ENCODE data around the gene MEF2C. TPM values are rescaled to one million over a fixed set of nuclear protein-coding genes. Genes with fewer than 3 reads are reported as not detected.
A peak's percentile ranks its signal among the peaks of the same experiment; 100 is the strongest.

MEF2C gene
- total RNA-seq, 1 donor from 2014 or later, result 54.2 TPM

DNA sequence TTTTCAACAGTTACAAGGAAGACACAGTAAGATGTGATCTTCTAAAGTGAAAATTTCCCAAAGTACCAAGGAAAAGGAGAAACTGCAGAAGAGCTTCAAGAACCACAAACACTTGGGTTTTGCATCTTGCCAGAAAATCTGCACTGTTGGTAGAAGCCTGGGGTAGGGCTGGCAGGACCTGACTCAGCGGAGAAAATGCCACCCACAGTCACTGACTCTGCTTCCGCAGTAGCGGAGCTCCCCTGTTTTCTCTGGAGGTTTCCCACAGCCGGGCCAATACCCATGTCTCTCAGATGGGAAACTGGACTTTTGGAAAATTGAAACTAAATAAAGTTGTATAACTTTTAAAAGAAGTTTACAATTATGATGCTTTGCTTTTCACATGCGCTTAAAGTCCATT is 104.2 kb downstream of the MEF2C start:
- Histone ChIP-seq H3K9me3 (replicated peaks) (no peaks in the 10 kb centered on the region), H3K36me3 (peaks cover 1% of the 10 kb centered on the region), H3K27ac (replicated peaks) (peak overlapping the region; percentile 1), H3K4me1 (peaks cover 20% of the 10 kb centered on the region), H3K27me3 (ENCODE audit: low read depth) (no peaks in the 10 kb centered on the region), H3K4me3 (no peak overlapping the region)
- TF ChIP-seq, protein P1, sequence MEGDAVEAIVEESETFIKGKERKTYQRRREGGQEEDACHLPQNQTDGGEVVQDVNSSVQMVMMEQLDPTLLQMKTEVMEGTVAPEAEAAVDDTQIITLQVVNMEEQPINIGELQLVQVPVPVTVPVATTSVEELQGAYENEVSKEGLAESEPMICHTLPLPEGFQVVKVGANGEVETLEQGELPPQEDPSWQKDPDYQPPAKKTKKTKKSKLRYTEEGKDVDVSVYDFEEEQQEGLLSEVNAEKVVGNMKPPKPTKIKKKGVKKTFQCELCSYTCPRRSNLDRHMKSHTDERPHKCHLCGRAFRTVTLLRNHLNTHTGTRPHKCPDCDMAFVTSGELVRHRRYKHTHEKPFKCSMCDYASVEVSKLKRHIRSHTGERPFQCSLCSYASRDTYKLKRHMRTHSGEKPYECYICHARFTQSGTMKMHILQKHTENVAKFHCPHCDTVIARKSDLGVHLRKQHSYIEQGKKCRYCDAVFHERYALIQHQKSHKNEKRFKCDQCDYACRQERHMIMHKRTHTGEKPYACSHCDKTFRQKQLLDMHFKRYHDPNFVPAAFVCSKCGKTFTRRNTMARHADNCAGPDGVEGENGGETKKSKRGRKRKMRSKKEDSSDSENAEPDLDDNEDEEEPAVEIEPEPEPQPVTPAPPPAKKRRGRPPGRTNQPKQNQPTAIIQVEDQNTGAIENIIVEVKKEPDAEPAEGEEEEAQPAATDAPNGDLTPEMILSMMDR (IDR thresholded peaks at IDR 0.05; ENCODE audit: borderline replicate concordance), result no peak
- intact Hi-C loops (cut with micrococcal nuclease), result no loop called here
- DNase-seq, result peak; percentile 18

DNA sequence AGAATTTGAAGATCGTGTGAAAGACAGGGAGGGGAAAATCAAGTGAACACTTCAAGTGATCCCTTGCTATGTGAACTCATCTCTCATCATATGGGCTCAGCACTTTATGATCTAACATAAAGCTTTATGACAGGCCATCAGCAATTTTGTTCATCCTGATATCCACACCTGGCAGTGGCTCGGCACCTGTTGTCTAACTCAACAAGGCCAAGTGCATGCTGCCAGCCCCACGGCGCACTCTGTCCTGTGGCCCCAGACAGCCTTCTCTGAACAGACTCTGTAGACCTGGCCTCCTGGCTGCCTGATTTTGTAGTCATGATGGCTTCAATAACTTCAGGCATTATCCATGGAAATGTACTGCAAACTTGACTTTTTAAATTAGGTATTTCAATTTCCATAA is 106.3 kb downstream of the MEF2C start:
- intact Hi-C loops (cut with micrococcal nuclease), result no loop called here
- Histone ChIP-seq H3K27ac (replicated peaks) (no peak overlapping the region), H3K9me3 (replicated peaks) (no peaks in the 10 kb centered on the region), H3K4me1 (peaks cover 20% of the 10 kb centered on the region), H3K27me3 (ENCODE audit: low read depth) (no peaks in the 10 kb centered on the region), H3K4me3 (no peak overlapping the region), H3K36me3 (peaks cover 9% of the 10 kb centered on the region)
- TF ChIP-seq, protein P1 (IDR thresholded peaks at IDR 0.05; ENCODE audit: borderline replicate concordance), result no peak
- no peak for DNase-seq

DNA sequence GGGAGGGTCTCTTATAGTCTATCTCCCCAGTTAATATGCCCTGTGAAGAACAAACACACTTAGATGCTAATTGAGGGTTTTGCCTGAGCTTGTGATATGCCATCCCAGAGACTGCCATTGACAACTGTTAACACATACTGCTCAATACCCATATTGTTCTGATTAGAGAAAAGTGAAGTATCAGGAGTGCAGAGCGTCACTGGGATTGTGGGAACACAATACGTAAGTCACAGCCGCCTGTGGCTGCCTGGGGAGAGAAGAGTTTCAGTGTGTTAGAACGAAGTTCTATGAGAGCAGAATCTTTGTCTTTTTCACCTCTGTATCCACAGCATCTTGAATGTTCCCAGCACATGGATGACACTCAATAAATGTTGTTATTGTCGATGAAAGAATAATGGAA is 110.2 kb downstream of the MEF2C start:
- TF ChIP-seq, protein P1 (IDR thresholded peaks at IDR 0.05; ENCODE audit: borderline replicate concordance), result no peak
- Histone ChIP-seq H3K9me3 (replicated peaks) (no peaks in the 10 kb centered on the region), H3K4me1 (peaks cover 22% of the 10 kb centered on the region), H3K36me3 (peaks cover 11% of the 10 kb centered on the region), H3K4me3 (no peak overlapping the region), H3K27ac (replicated peaks) (no peak overlapping the region), H3K27me3 (ENCODE audit: low read depth) (no peaks in the 10 kb centered on the region)
- DNase-seq, result no peak
- intact Hi-C loops (cut with micrococcal nuclease), result no loop called here

DNA sequence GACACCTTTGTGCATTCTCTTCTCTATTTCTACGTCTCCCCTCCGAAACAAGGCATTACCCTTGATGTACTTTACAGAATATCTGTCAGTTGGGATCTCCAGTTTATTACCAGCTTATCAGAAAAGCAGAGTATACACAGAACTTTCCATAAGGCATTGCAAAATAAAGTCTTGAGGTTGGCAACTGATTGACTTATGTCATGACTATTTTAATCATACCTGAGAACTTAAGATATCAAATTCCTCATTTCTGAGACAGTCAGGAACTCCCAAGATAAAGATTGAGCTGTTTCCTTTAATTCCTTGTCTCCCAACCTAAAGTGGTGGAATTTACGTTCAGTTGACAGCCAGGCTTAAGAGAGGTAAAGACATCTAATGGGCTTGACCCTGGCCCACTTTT is 110.9 kb downstream of the MEF2C start:
- TF ChIP-seq, protein P1 (IDR thresholded peaks at IDR 0.05; ENCODE audit: borderline replicate concordance), result no peak
- no peaks in the 10 kb centered on the region for H3K27me3 ChIP-seq (ENCODE audit: low read depth)
- intact Hi-C loops (cut with micrococcal nuclease), result no loop called here
- peaks cover 29% of the 10 kb centered on the region for H3K4me1 ChIP-seq
- H3K36me3 ChIP-seq, result peaks cover 11% of the 10 kb centered on the region
- no peaks in the 10 kb centered on the region for H3K9me3 ChIP-seq (replicated peaks)
- H3K27ac ChIP-seq (replicated peaks), result no peak overlapping the region
- no peak for DNase-seq
- H3K4me3 ChIP-seq, result no peak overlapping the region

DNA sequence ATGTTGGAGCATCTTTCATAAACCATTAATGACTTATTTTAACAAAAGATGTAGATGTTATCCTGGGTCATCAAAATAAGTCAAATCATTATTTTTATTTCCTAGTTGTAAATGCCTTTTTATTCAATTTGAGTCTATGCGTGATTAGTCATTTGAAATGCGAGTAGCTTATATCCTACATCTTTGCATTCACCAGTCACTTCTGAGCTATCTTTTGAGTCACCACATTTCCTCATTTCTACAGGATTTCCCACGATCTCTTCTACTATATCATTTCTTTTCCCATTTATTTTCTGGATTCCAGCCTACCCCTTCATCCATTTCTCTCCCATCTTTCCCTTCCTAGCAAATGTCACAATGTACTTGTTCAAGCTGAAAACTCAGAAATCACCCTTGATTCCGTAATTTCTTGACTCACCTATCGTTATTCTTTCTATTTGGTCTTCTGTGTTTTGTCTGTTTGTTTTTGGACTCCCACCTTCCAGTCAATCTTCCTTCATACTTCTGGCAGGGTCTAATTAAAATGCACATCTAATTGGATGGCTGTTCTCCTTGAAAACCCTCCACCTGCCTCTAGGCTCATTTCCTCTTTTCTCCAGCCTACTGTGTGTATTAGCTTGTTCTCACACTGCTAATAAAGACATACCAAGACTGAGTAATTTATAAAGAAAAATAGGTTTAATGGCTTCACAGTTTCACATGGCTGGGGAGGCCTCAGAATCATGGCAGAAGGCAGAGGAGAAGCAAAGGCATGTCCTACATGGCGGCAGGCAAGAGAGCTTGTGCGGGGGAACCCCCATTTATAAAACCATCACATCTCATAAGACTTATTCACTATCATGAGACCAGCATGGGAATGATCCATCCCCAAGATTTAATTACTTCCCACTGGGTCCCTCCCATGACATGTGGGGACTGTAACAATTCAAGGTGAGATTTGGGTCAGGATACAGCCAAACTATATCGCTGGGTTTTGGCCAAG is 112.4 kb downstream of the MEF2C start:
- intact Hi-C loops (cut with micrococcal nuclease), result no loop called here
- Histone ChIP-seq H3K4me3 (no peak overlapping the region), H3K4me1 (peaks cover 29% of the 10 kb centered on the region), H3K27me3 (ENCODE audit: low read depth) (no peaks in the 10 kb centered on the region), H3K27ac (replicated peaks) (no peak overlapping the region), H3K9me3 (replicated peaks) (no peaks in the 10 kb centered on the region), H3K36me3 (peaks cover 11% of the 10 kb centered on the region)
- TF ChIP-seq, protein P1 (IDR thresholded peaks at IDR 0.05; ENCODE audit: borderline replicate concordance), result no peak
- no peak for DNase-seq
